Heart right ventricle (tissue), 16 donors: ENCODE results near the gene DNAH8. TPM values are rescaled to one million over a fixed set of nuclear protein-coding genes. Genes with fewer than 3 reads are reported as not detected.

Experiments used
- ATAC-seq, 8 donors: fragments of 200-7000 bp; cut with Tn5 transposase; one replicate each; pipeline ENCODE4 v1.9.1; 2020; ENCODE audit warnings: mild to moderate bottlenecking in 8 of 8, moderate library complexity in 8 of 8, moderate number of reproducible peaks in 1 of 8
- DNase-seq, 2 donors: peaks; one replicate each; pipeline ENCODE4 v3.0.0-alpha.2; 2020
- H3K27ac ChIP-seq, 10 donors: fragments of 200-600 bp; sonication (generic) in 2 of 10; one replicate each; pipeline versions ENCODE4 v1.5.0 to v1.8.0; 2020 to 2022; ENCODE audit warnings: mild to moderate bottlenecking in 3 of 10
- H3K27me3 ChIP-seq, 7 donors: fragments of 200-600 bp; one replicate each; pipeline ENCODE4 v1.8.0; 2021 to 2022; ENCODE audit warnings: mild to moderate bottlenecking in 2 of 7
- H3K36me3 ChIP-seq, 9 donors: fragments of 200-600 bp; sonication (generic) in 1 of 9; one replicate each; pipeline versions ENCODE4 v1.5.0 to v1.8.0; 2020 to 2022; ENCODE audit warnings: mild to moderate bottlenecking in 2 of 9
- H3K4me1 ChIP-seq, 9 donors: fragments of 200-600 bp; sonication (generic) in 1 of 9; one replicate each; pipeline versions ENCODE4 v1.5.0 to v1.8.0; 2020 to 2022; ENCODE audit warnings: mild to moderate bottlenecking in 4 of 9
- H3K4me3 ChIP-seq, 10 donors: fragments of 200-600 bp; sonication (generic) in 2 of 10; one replicate each; pipeline versions ENCODE4 v1.5.0 to v1.8.0; 2020 to 2022; ENCODE audit warnings: mild to moderate bottlenecking in 7 of 10, moderate library complexity in 2 of 10
- H3K9me3 ChIP-seq, 11 donors: fragments of 200-600 bp in 10 of 11; sonication (generic) in 2 of 11; one replicate each; pipeline versions ENCODE4 v1.5.0 to v1.8.0; 2013 to 2022; ENCODE audit warnings: mild to moderate bottlenecking in 2 of 11, control low read depth in 1 of 11, moderate library complexity in 1 of 11
- CTCF ChIP-seq, 9 donors: fragments of 200-600 bp; sonication (generic) in 2 of 9; IDR thresholded peaks; one replicate each; pipeline versions ENCODE4 v1.5.0 to v1.8.0; 2021 to 2022; ENCODE audit warnings: antibody characterized with exemption in 9 of 9, mild to moderate bottlenecking in 5 of 9, moderate library complexity in 1 of 9
- WGBS, 2 donors: extraction: QIAGEN DNeasy Blood & Tissue Kit; methylation state at CpG; one replicate each; pipeline ENCODE4 v1.1.7; 2013; ENCODE audit warnings: inconsistent platforms in 1 of 2; 5-methylcytosine and 5-hydroxymethylcytosine counted together
- intact Hi-C, 10 donors: fragments of 100-400 bp; cut with DNase I; formaldehyde crosslinking; loops; one replicate each; pipeline versions ENCODE4 v1.11.1 to v1.14.2; 2022
- polyA plus RNA-seq, 2 donors: library from polyadenylated mRNA; stranded (reverse); fragments of 200-250 nt; gene quantifications; one replicate each; pipeline ENCODE4 v1.2.3, GENCODE V29; 2013
- total RNA-seq, 10 donors: library from RNA; stranded (reverse); fragmentation: NEBNext Ultra II Directional in 3 of 10; extraction: Animal tissue kit (Norgen Biotek cat#: 25700) in 3 of 10; gene quantifications; one replicate each; pipeline versions ENCODE4 v1.2.1 to v1.2.4, GENCODE V29; 2021 to 2023
- donor health status: Arrhythmogenic right ventricular cardiomyopathy.
- donor health status: ischemic (EF 13 %, LVEDD 7.1; RV severe dilation, severe dysfunction).
- donor health status: healthy with polysubstance abuse.
- donor health status: DM: no; HTN: yes; CAD: no.
- donor health status: DM: no; HTN: no; CAD: no.
- donor health status: ischemic (EF 25% LVEDD 6.9; RV normal size, moderate dysfunction).
- donor health status: ischemic (EF 25% LVEDD 5.7; RV mildly dilated, moderate dysfunction).
- donor health status: healthy.
- donor health status: DM: yes; HTN: yes; CAD: no.
- donor health status: Ischemic cardiomyopathy.
- donor health status: ischemic (EF 35%, LVEDD 5.7; RV mildly dilated, moderate dysfunction).
- donor health status: nonischemic (EF 11% LVEDD 7.7; RV severe dilation, severe dysfunction).
- donor health status: DM: yes; HTN: yes; CAD: no.
- donor health status: PGD.
- donor health status: ischemic (EF 29% LVEDD 5.4; RV normal size, mild dysfunction).
- donor health status: nonischemic (EF 23%, LVEDD 6.1; RV moderate dilation, normal function).

Gene DNAH8
- total and polyA plus RNA-seq, 12 donors = 0.02 to 0.09 (median 0.03) TPM; not detected in 8

- DNase-seq (no peak), ATAC-seq (no peak)
- no peaks in the 10 kb centered on the region for H3K36me3 ChIP-seq
- TF ChIP-seq CTCF (IDR thresholded peaks at IDR 0.05) = no peak
- H3K9me3 ChIP-seq = no peaks in the 10 kb centered on the region
- no peaks in the 10 kb centered on the region for H3K4me1 ChIP-seq
- no peak overlapping the region for H3K4me3 ChIP-seq
- peaks cover 0 to 15% (median 0%) of the 10 kb centered on the region in 7 donors for H3K27me3 ChIP-seq
- 84 to 87% methylated on average over 8 of the region's 8 CpGs for WGBS, 2 donors
- intact Hi-C loops = loop anchor here in 1 of 10 donors (10.0 kb wide), 1 partner anchor 105 kb away; no protein-coding TSS in a partner anchor
- no peak overlapping the region for H3K27ac ChIP-seq
Measured at GRCh38 chr6:39079197-39080125, 364.4 kb downstream of the DNAH8 start.

Other genes with a start within 250 kb of the DNAH8 start
- gene BTBD9, start 75.4 kb upstream of the DNAH8 start, total RNA-seq = 10 to 100 TPM; 15.6 to 27.7 (median 19.8) TPM
- 1 to 10 TPM; 4.2 to 4.5 TPM for gene BTBD9, start 75.4 kb upstream of the DNAH8 start, polyA plus RNA-seq
- gene GLO1, start 12.2 kb upstream of the DNAH8 start, total RNA-seq = 10 to 100 TPM; 75.1 to 96.1 (median 82.7) TPM
- 10 to 100 TPM; 50.2 to 60.1 TPM for gene GLO1, start 12.2 kb upstream of the DNAH8 start, polyA plus RNA-seq